Measurements from ENCODE around the gene KPNA6. TPM values are rescaled to one million over a fixed set of nuclear protein-coding genes. Genes with fewer than 3 reads are reported as not detected.
A peak's percentile ranks its signal among the peaks of the same experiment; 100 is the strongest.
"Not testable (repeated sequence)": the region's sequence is repeated elsewhere in the genome, so short reads cannot be mapped to it uniquely, and the experiment has no call there.

KPNA6 gene
- total RNA-seq, 2 donors from 2014 or later, result 37.9 to 56.9 TPM

GRCh38 chr1:32127409-32128198 lies 19.7 kb downstream of the KPNA6 start:
- 67% methylated on average over 4 of the region's 4 CpGs for WGBS
- Histone ChIP-seq H3K27me3 (replicated peaks; ENCODE audit: insufficient read depth) (no peaks in the 10 kb centered on the region), H3K9me3 (no peaks in the 10 kb centered on the region), H3K36me3 (no peaks in the 10 kb centered on the region), H3K27ac (no peak overlapping the region), H3K4me1 (replicated peaks) (no peaks in the 10 kb centered on the region), H3K4me3 (no peak overlapping the region)
- no peak for TF ChIP-seq POLR2A (IDR thresholded peaks at IDR 0.05)
- peak in 1 of 4 experiments; percentile 9 for TF ChIP-seq CTCF (IDR thresholded peaks at IDR 0.05)
- intact Hi-C loops (cut with DNase I), result no loop called here
- DNase-seq (ENCODE audit: low spot score), result no peak

GRCh38 chr1:32128479-32128878 lies 20.6 kb downstream of the KPNA6 start:
- Histone ChIP-seq H3K27me3 (replicated peaks; ENCODE audit: insufficient read depth) (no peaks in the 10 kb centered on the region), H3K9me3 (no peaks in the 10 kb centered on the region), H3K4me3 (no peak overlapping the region), H3K36me3 (no peaks in the 10 kb centered on the region), H3K27ac (no peak overlapping the region), H3K4me1 (replicated peaks) (no peaks in the 10 kb centered on the region)
- no peak for DNase-seq (ENCODE audit: low spot score)
- intact Hi-C loops (cut with DNase I), result no loop called here
- TF ChIP-seq POLR2AphosphoS5 (IDR thresholded peaks at IDR 0.05) (no peak), CTCF (IDR thresholded peaks at IDR 0.05) (no peak), POLR2A (IDR thresholded peaks at IDR 0.05) (no peak)
- 71% methylated on average over 1 of the region's 1 CpG for WGBS

GRCh38 chr1:32128964-32129363 lies 21.1 kb downstream of the KPNA6 start:
- H3K36me3 ChIP-seq, result no peaks in the 10 kb centered on the region
- no peak for DNase-seq (ENCODE audit: low spot score)
- intact Hi-C loops (cut with DNase I), result no loop called here
- 100% methylated on average over 1 of the region's 1 CpG for WGBS
- no peak overlapping the region for H3K4me3 ChIP-seq
- no peak overlapping the region for H3K27ac ChIP-seq
- TF ChIP-seq CTCF (IDR thresholded peaks at IDR 0.05) (no peak), POLR2A (IDR thresholded peaks at IDR 0.05) (no peak), POLR2AphosphoS5 (IDR thresholded peaks at IDR 0.05) (no peak)
- no peaks in the 10 kb centered on the region for H3K27me3 ChIP-seq (replicated peaks; ENCODE audit: insufficient read depth)
- H3K9me3 ChIP-seq, result no peaks in the 10 kb centered on the region
- H3K4me1 ChIP-seq (replicated peaks), result no peaks in the 10 kb centered on the region

GRCh38 chr1:32133950-32134280 lies 26.1 kb downstream of the KPNA6 start:
- H3K27ac ChIP-seq; H3K36me3 ChIP-seq; H3K27me3 ChIP-seq (replicated peaks; ENCODE audit: insufficient read depth); intact Hi-C loops (cut with DNase I); H3K4me3 ChIP-seq; H3K4me1 ChIP-seq (replicated peaks); H3K9me3 ChIP-seq; DNase-seq (ENCODE audit: low spot score): not testable (repeated sequence)
- WGBS, result 94% methylated on average over 9 of the region's 9 CpGs

- no peaks in the 10 kb centered on the region for H3K9me3 ChIP-seq
- DNase-seq (ENCODE audit: low spot score), result no peak
- TF ChIP-seq POLR2A (IDR thresholded peaks at IDR 0.05) (no peak), POLR2AphosphoS5 (IDR thresholded peaks at IDR 0.05) (no peak), CTCF (IDR thresholded peaks at IDR 0.05) (no peak)
- no peaks in the 10 kb centered on the region for H3K4me1 ChIP-seq (replicated peaks)
- H3K4me3 ChIP-seq, result no peak overlapping the region
- WGBS, result 94% methylated on average over 5 of the region's 5 CpGs
- no peaks in the 10 kb centered on the region for H3K27me3 ChIP-seq (replicated peaks; ENCODE audit: insufficient read depth)
- H3K36me3 ChIP-seq, result no peaks in the 10 kb centered on the region
- intact Hi-C loops (cut with DNase I), result no loop called here
- H3K27ac ChIP-seq, result no peak overlapping the region
Observed at GRCh38 chr1:32137111-32137510, 29.3 kb downstream of the KPNA6 start.

Measured in prostate gland (tissue), 2 donors.